Left cardiac atrium (tissue), 4 donors: ENCODE measurements around the gene CDH13. TPM values are rescaled to one million over a fixed set of nuclear protein-coding genes. Genes with fewer than 3 reads are reported as not detected.

ENCODE experiments used
- ATAC-seq, 2 donors: fragments of 200-7000 bp; cut with Tn5 transposase; one replicate each; pipeline ENCODE4 v1.9.1; 2020; ENCODE audit warnings: mild to moderate bottlenecking in 2 of 2, moderate library complexity in 2 of 2
- DNase-seq: peaks from one replicate; pipeline ENCODE4 v3.0.0-alpha.2; 2020
- intact Hi-C, 2 donors: fragments of 100-400 bp; cut with DNase I; formaldehyde crosslinking; loops; one replicate each; pipeline versions ENCODE4 v1.14.1 to v1.15.1; 2022 to 2023
- total RNA-seq, 2 donors: library from RNA; stranded (reverse); fragmentation: NEBNext Ultra II Directional; extraction: Animal tissue kit (Norgen Biotek cat#: 25700); gene quantifications; one replicate each; pipeline ENCODE4 v1.2.1, GENCODE V29; 2021
- donor health status: DM: no; HTN: yes; CAD: no.
- donor health status: DM: no; HTN: yes; CAD: no; lungs with severe emphysema.
- donor health status: DM: yes; HTN: yes; CAD: no.
- donor health status: Dilated cardiomyopathy.

The CDH13 gene
- total RNA-seq, 2 donors from 2014 or later: 68.6 to 100 TPM

DNA sequence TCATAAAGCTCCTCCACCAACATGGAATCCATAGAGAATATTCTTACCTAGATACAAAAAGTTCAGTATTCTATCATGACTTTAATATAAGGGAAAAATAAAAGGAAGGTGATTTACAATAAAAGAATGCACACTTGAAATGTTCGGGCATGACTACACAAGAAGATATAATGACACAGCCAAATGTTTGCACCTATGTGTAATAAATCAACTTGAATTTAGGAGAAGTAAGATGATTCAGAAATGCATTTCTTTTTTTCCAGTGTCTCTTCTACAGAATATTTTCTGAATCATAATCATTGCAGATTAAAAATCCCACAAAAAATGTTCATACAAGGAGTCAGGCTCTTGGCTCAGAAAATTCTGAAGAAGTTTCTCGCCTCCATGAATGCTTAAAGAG is 777.0 kb downstream of the CDH13 start:
- DNase-seq: no peak
- intact Hi-C loops: no loop called here
- no peak for ATAC-seq

DNA sequence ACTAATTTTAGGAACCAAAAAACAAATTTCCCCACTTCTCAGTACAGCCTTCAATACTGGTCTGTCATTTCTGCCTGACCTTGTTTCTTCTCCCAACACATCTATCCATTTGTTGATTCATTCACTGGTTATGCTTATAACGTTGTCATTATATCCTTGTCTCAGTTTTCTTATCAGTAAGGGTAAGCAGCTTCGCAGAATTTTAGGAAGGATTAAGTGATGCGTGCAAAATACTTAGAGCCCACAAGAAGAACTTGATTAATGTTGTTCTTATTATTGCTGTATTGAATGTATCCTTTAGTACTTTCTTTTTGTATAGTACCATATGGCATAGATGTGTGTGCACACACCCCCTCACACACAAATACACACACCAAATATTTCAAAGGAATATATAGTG is 777.5 kb downstream of the CDH13 start:
- intact Hi-C loops: no loop called here
- ATAC-seq (no peak), DNase-seq (no peak)

DNA sequence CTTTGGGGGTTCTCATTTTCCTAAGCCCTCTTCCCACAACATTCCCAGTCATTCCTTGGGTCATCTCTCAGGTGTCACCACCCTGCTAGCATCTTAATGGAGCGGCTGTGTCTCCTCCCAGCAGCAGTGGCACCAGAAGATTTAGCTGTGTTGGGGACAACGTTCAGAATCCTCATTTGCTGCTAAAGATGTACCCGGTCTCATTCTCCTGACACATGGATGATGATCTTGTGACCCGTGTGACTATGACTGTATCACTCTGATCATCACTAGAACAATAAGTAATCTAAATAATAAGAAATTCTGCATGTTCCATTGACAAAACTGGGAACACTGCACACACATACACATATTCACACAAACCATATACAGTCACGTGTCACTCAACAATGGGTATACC is 781.2 kb downstream of the CDH13 start:
- intact Hi-C loops: no loop called here
- ATAC-seq: no peak
- DNase-seq: no peak

DNA sequence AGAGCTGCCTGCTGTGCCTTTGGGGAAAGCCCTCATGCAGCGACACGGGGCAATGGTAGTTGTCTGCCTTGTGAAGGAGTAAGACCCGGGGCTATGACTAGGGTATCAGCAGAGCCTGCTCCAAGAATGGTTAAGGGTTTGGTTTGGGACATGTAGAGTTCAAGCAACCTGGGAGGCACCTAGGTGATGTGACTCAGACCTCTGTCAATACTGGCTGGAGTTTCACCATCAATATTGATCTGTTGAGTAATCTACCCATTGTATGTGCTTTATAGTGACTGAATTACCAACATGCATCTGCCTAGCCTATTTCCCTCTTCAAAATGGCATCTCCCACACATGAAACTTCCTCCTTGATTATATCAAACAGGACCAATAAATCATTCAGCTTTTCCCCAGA is 782.6 kb downstream of the CDH13 start:
- DNase-seq: no peak
- ATAC-seq: no peak

DNA sequence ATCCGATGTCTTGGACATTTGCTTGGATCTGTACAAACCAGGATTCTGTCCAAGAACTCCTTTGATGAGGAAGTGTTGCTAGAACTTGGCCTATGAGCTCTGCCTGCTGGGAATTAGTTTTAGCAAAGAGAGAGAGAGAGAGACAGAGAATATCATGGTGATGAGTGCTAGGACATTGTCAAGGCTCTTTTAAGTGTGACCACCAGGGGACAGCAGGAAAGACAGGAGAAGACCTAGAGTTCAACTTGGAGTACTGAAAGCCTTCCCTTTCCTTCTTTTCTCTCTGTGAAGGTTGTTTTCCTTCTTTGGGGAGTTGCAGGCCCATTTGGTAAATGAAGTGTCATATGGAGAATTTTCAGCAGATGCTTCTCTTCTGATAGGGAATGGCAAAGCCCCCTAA is 791.8 kb downstream of the CDH13 start:
- ATAC-seq (no peak), DNase-seq (no peak)
- intact Hi-C loops: no loop called here

More for the DNA sequence above, 782.6 kb downstream of the CDH13 start:
- intact Hi-C loops: no loop called here

DNA sequence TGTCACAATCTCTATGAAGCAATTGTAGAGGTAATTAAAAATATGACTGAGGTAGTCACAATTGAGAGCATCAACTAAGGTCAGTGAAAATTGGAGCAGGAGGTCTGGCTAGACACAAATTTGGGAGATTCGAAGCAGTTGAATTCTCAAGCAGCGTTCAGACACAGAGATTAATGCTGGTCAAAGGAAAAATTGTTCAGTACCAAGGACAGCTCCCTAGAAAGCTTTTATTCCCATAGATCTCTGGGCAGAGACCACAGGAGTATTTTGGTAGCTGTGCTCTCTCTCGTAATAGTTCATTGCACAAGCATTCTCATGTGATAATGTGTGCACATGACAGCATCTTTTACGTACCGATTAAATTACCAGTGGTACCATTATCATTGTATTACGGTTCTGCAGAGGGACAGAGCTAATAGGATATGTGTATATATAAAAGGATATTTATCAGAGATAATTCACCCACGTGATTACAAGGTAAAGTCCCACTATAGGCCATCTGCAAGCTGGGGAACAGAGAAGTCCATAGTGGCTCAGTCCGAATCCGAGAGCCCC is 793.5 kb downstream of the CDH13 start:
- ATAC-seq (no peak), DNase-seq (no peak)
- intact Hi-C loops: no loop called here

DNA sequence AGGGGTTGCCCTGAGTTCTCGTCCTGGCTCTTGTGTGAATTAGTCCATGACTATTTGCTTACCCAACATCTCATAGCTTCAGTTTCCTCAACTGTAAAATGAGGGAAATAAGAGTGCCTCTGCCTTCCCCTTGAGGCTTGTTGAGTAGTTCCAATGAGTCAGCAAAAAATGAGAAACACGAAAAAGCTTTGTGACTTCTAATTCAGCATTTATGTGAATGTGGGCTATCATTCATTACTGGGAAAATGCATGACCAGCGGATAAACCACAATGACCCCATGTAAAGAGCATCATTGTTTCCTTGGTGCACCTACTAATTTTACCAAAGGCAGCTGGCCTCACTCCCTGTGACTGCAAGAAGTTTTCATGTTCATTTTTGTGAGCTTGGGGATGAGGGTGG is 806.4 kb downstream of the CDH13 start:
- intact Hi-C loops: no loop called here
- ATAC-seq (no peak), DNase-seq (no peak)

DNA sequence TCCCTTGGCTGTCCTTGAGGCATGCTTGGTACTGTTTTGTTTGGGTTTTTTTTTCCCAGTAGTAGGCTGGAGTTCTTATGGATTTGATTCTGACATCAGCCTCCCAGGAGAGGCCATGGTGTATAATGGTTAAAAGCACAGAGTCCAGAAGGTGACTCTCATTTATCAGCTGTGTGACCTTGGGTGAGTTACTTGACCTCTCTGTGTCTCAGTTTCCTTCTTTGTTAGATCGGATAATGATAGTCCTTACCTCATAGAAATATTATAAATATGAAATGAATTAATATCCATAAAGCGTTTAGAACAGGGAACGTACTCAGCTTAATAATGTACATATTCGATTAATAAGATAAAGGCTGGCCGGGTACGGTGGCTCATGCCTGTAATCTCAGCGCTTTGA is 810.3 kb downstream of the CDH13 start:
- ATAC-seq: no peak
- DNase-seq: no peak
- intact Hi-C loops: no loop called here

DNA sequence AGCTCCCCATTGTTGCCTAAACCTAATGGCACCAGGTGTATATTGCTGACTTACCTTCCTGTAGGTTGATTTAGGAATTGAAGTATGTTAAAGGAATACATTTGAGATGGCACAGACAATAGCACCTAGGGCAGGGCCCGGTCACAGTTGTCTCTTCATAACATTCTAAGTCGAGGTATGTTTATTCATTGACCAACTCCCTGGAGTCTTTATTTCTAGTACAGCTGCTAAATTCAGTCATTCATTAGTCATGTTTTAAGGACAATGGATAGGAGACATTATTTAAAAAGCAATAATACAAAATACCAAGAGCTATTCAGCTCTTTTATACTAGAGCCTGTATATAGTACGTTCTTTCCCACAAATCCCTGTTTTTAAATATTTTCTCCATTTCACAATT is 811.6 kb downstream of the CDH13 start:
- intact Hi-C loops: no loop called here
- ATAC-seq (no peak), DNase-seq (no peak)

DNA sequence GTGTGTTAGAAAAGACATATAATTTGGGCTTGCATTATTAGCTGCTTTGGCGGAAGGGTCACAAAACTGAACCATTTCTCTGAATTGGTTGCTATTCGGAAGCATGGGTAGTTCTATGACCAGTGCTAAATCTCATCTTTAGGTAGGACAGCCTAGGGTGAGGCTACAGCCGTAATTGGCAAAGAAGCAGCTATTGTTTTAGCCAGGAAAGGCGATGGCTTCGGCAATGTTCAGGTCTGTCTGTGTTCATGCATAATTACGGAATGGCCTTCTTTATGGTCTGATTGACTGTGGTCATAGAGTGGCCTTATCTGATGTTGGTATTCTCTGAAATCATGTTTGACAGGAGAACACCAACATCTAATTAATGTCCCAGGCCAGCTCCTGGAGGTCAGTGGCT is 812.6 kb downstream of the CDH13 start:
- no peak for DNase-seq
- intact Hi-C loops: no loop called here
- ATAC-seq: no peak

DNA sequence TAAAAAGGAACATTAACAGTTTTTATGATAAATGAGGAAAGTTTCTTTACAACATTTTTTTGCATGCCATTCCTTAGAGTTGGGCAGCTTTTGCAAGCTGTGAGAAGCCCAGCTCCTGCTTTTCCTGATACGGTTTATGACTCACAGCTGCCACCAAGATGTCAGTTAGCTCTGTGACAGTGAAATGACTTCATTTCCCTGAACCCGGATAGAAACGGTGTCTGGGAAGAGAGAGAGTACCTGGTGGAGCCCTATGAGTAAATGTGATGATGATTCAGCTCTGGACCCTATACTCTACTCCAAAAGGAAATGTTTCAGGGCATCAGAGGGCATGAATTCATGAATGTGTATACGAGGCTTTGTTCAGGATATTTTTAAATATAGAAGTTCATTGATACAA is 814.7 kb downstream of the CDH13 start:
- intact Hi-C loops: loop anchor here in 1 of 2 donors (5.0 to 10.0 kb wide), 2 partner anchors 329 to 817 kb away; partner anchors contain the start of gene CDH13
- no peak for DNase-seq
- ATAC-seq: peak in 1 of 2 donors; percentile 56

DNA sequence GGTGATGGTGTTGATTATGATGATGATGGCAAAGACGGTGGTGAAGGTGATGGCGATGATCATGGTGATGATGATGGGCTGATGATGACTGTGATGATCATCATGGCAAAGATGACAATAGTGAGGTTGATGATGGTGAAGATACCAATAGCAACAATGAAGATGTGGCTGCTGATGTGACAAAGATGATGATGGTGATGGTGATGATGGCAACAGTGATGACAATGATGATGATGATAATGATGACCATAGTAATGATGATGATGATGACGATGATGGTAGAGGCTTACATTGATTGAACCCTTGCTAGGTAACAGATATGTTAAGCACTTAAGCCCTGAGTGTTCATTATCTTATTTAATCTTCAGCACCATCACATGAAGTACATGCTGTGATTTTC is 817.2 kb downstream of the CDH13 start:
- no peak for DNase-seq
- intact Hi-C loops: loop anchor here in 1 of 2 donors (5.0 to 10.0 kb wide), 2 partner anchors 332 to 819 kb away; partner anchors contain the start of gene CDH13
- ATAC-seq: no peak

DNA sequence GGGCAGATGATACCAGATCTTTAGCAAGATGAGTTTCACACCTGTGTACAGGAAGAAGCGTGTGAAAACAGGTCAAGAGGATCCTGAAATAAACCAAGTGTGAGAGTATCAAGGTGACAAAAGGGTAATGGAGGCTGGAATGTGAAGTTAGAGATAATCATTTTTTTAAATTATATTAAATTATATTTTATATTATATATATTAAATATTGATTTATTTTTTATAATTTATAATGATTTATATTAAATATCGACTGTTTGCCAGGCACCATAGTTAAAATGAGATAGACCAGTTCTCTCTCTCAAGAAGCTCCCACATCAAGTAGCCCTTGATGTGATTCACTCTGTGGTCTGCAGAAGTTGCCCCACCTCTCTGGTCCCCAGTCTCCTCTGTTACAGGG is 820.8 kb downstream of the CDH13 start:
- DNase-seq (no peak), ATAC-seq (no peak)
- intact Hi-C loops: loop anchor here in 1 of 2 donors (5.0 to 10.0 kb wide), 2 partner anchors 250 to 823 kb away; partner anchors contain the start of gene CDH13

DNA sequence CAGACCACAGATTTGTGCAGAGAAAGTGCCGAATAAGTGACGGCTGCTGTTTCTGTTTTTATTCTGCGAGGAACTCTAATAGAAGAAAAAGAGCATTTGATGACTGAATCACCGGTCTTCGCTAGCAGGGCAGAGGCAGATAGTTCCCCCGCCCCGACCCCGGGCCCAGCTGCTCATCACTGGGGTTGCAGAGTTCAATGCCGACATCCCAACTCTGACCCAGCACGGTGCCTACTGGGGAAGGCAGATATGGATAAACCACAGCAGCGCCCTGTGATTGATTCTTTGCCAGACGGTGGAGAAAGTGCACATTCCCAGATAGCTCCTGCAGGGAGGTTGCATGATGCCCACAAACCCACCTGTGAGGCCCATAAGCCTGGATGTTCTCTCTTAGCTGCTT is 823.1 kb downstream of the CDH13 start:
- intact Hi-C loops: loop anchor here in 1 of 2 donors (5.0 to 10.0 kb wide), 2 partner anchors 253 to 825 kb away; partner anchors contain the start of gene CDH13
- no peak for ATAC-seq
- DNase-seq: no peak

DNA sequence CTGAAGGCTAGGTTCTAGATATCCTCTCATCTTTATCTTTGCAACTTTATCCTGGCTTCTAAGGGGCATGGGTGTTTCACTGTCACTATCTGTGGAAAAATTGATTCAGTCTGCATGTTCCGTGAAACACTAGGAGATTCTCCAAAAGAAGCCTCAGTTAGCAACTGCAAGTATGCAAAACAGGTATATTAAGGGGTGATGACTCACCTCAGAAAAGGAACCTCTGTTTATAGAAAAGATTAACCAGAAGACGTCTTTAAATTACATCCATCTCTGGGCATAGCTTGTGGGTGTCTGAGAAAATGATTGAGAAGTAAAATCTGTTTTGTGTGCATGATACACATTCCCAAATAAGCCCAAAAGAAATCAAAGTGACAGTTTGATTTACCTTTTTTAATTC is 827.2 kb downstream of the CDH13 start:
- ATAC-seq (no peak), DNase-seq (no peak)
- intact Hi-C loops: no loop called here

DNA sequence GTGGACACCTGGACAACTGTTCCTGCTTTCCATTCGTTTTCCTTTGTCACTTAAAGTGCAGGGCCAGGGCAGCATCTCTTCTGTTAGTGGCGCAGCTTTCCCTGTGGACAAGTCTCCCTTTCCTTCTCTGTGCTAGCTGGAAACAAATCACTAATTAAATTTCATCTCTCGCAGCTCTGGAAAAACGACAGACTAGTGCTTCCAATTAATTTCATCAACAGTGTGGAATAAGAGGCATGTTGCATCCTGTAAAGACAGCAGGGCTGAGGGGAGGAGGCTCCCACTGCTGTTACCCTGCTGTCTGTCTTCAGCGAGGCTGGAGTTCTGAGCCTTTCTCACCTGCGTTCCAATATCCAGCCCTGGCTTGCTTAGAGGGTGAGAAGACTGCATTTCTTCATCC is 828.9 kb downstream of the CDH13 start:
- no peak for ATAC-seq
- no peak for DNase-seq
- intact Hi-C loops: no loop called here

DNA sequence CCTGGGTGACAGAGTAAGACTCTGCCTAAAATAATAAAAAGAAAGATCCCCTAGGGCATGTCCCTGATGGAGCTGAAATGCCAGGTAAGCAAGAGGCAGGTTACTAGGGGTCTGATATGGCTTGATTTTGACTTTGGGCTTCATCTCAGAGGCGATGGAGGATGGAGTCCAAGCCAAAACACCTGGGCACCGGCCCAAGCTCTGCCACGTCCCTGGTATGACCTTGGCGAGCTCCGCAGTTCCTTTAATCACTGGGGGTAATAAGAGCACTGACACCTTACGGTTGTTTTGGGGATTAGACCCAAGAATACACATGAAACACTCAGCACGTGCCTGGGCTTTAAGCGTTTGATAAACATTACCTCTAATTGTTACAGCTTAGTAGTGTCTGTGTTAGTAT is 830.2 kb downstream of the CDH13 start:
- intact Hi-C loops: no loop called here
- ATAC-seq (no peak), DNase-seq (no peak)

DNA sequence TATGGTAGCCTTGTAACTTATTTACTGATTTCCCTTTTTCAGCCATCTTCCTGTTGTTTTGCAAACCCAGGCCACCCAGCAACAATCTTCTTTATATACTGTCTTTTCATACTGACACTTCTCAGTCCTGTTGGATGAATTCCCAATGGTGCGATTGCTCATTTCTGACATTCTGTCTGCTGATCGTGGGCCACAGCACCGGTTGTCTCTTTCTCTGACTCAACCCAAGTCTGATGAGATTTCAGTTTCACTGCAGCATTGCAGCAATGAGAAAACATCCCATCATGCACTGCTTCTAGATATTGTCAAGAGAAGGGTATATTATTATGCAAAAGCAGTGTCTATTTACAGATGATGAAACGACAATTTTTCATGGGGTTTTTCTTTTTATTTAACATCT is 831.8 kb downstream of the CDH13 start:
- intact Hi-C loops: no loop called here
- DNase-seq: no peak
- ATAC-seq: no peak

DNA sequence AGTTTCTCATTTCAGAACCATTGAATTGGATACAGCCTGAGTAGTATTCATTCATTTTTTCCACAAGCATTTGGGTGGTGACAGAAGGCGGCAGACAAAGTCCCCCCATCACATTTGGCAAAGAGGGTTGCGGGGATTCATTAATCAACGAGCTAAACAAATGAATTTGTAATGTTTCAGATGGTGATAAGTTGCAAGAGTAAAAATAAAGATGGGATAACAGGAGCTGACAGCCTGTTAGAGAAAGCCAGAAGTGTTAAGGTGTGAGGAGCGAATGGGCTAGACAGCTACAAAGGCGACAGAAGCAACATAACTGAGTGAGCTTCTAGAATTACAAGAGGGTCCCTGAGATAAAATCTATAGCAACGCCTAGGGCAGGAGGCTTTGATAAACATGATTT is 838.2 kb downstream of the CDH13 start:
- intact Hi-C loops: no loop called here
- no peak for DNase-seq
- no peak for ATAC-seq

DNA sequence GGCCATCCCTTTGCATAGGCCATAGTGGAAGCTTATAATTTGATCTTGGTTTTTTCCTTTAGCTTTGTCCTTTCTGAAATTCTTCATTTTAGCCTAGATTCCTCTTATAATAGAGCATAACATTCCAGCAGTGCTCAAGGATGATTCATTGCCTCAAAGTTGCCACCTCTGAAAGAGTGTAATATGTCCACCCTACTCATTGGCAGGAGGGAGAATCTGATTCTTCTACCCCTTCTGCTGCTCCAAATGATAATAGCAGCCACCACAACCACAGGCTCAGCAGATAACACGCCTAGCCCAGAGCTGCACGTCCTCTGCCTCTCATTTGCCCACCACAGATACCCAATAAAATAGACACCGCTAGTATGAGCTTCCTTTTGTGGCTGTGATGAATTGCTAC is 843.6 kb downstream of the CDH13 start:
- intact Hi-C loops: no loop called here
- no peak for ATAC-seq
- no peak for DNase-seq

DNA sequence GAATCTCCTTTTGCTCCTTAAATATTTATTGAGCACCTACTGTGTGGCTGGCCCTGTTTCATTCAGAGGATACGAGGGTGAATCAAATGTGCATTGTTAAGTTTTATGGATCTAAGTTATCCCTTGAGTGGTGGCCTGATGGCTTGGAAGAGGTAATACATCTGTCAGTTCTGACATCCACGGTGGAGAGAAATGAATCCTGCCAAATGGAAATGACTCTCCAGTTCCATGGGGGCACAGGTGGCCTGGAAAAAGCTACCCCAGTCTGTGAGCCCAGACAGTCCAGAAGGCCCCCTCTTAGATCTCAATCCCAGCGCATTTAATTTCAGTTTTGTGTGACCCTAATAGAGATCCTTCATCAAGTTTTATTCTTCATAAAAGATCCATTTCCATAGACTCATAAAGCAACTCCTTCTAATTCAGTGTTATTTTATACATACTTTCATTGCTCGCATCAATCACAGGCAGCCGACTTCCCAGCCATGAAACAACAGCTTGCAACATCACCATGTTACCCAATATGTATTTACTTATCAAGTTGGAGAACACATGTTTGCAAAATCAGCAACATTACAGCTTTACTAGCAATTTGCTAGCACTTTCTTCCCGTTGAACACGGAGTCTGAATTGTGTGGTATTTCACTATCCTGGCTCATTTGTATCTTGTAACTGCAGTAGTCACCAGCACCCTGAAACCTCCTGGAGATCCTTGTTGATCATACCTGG is 846.2 kb downstream of the CDH13 start:
- ATAC-seq: peak in 1 of 2 donors; percentile 19

More for the DNA sequence above, 846.2 kb downstream of the CDH13 start:
- no peak for DNase-seq
- intact Hi-C loops: no loop called here
